Endothelial cell of umbilical vein (primary cell): ENCODE results near the gene SERPINE1. TPM values are rescaled to one million over a fixed set of nuclear protein-coding genes. Genes with fewer than 3 reads are reported as not detected.

ENCODE experiments used
- BruUV-seq: library from RNA; stranded (reverse); fragments of 400-500 nt; replicated peaks from 2 replicates; lab custom pipeline; 2021; lab: Mats Ljungman, UMichigan
- CTCF ChIA-PET: fragments of 300-600, 350-600 bp; sonication (Branson Sonifier 250); formaldehyde crosslinking; loops from one replicate; lab custom pipeline; 2021; ENCODE audit warnings: antibody characterized with exemption, inconsistent platforms; lab: Charles Lee
- POLR2A ChIA-PET: fragments of 300-600, 350-600 bp; sonication (Branson Sonifier 250); formaldehyde crosslinking; loops from one replicate; lab custom pipeline; 2021; ENCODE audit warnings: antibody characterized with exemption, inconsistent platforms; lab: Charles Lee
- DNase-seq: peaks from one replicate; pipeline ENCODE4 v3.0.0-alpha.2; 2011; ENCODE audit warnings: low read depth, low spot score
- FAIRE-seq: peaks from 2 replicates; lab custom pipeline; 2011; peaks lifted over from hg19 to GRCh38; lab: Jason Lieb, UNC
- H2AFZ ChIP-seq: 2 replicates; pipeline ENCODE4 v1.6.0; 2012; ENCODE audit warnings: low read depth, low read length, control low read depth, inconsistent platforms
- H3K27ac ChIP-seq: 2 replicates; pipeline ENCODE4 v1.5.1; 2011; ENCODE audit warnings: low read depth, mild to moderate bottlenecking, control low read depth, low read length, moderate library complexity; ENCODE audit not compliant: insufficient read depth
- H3K27me3 ChIP-seq, 2 experiments: 2 replicates each; pipeline versions ENCODE4 v1.6.0 to v1.6.1; 2011; ENCODE audit warnings: low read length in 2 of 2, mixed read lengths in 1 of 2; ENCODE audit not compliant: control insufficient read depth in 2 of 2, insufficient read depth in 2 of 2
- H3K36me3 ChIP-seq, 2 experiments: 2 replicates in 1 of 2; 3 replicates in 1 of 2; pipeline ENCODE4 v1.5.1; 2011; ENCODE audit warnings: low read length in 2 of 2, mild to moderate bottlenecking in 1 of 2, moderate library complexity in 1 of 2; ENCODE audit not compliant: control insufficient read depth in 2 of 2, insufficient read depth in 2 of 2; ENCODE audit errors: extremely low read depth in 1 of 2
- H3K4me1 ChIP-seq: 3 replicates; pipeline ENCODE4 v1.5.1; 2011; ENCODE audit warnings: mild to moderate bottlenecking, low read length; ENCODE audit not compliant: control insufficient read depth, insufficient read depth; ENCODE audit errors: extremely low read depth
- H3K4me2 ChIP-seq: 2 replicates; pipeline ENCODE4 v1.6.1; 2011; ENCODE audit warnings: low read length, control low read depth, mixed read lengths; ENCODE audit not compliant: insufficient read depth
- H3K4me3 ChIP-seq, 3 experiments: fragments of 200-600 bp in 1 of 3; sonication (generic), shearing (Covaris generic) in 1 of 3; replicated peaks in 1 of 3; 2 replicates each; pipeline ENCODE4 v1.5.1; 2011 to 2016; ENCODE audit warnings: control low read depth in 3 of 3, low read length in 3 of 3, mild to moderate bottlenecking in 2 of 3, inconsistent platforms in 1 of 3, low read depth in 1 of 3, moderate library complexity in 1 of 3; ENCODE audit not compliant: insufficient read depth in 1 of 3
- H3K79me2 ChIP-seq: 2 replicates; pipeline ENCODE4 v1.6.0; 2012; ENCODE audit warnings: low read length, inconsistent platforms; ENCODE audit not compliant: control insufficient read depth, insufficient read depth
- H3K9ac ChIP-seq: replicated peaks from 2 replicates; pipeline ENCODE3; 2011; ENCODE audit warnings: low read length, control low read depth; ENCODE audit not compliant: insufficient read depth; ENCODE audit errors: extremely low read depth
- H3K9me1 ChIP-seq: replicated peaks from 3 replicates; pipeline ENCODE4 v1.6.0; 2011; ENCODE audit warnings: mild to moderate bottlenecking, low read length; ENCODE audit not compliant: control insufficient read depth, insufficient read depth; ENCODE audit errors: extremely low read depth
- H3K9me3 ChIP-seq: replicated peaks from 2 replicates; pipeline ENCODE4 v1.5.1; 2012; ENCODE audit warnings: low read length, inconsistent platforms; ENCODE audit not compliant: control insufficient read depth, insufficient read depth
- H4K20me1 ChIP-seq: replicated peaks from 2 replicates; pipeline ENCODE3; 2011; ENCODE audit warnings: mild to moderate bottlenecking, low read length; ENCODE audit not compliant: control insufficient read depth, insufficient read depth; ENCODE audit errors: extremely low read depth
- EZH2 ChIP-seq: IDR thresholded peaks from 2 replicates; pipeline ENCODE4 v1.6.1; 2012; ENCODE audit warnings: borderline replicate concordance, low read depth, mild to moderate bottlenecking, moderate library complexity, low read length, inconsistent platforms; ENCODE audit not compliant: severe bottlenecking
- FOS ChIP-seq: IDR thresholded peaks from 2 replicates; pipeline ENCODE4 v1.6.1; 2011; ENCODE audit warnings: mild to moderate bottlenecking, low read length, moderate library complexity, borderline replicate concordance; ENCODE audit not compliant: insufficient read depth
- GATA2 ChIP-seq: IDR thresholded peaks from 2 replicates; pipeline ENCODE4 v1.7.0; 2011; ENCODE audit warnings: low read depth, mild to moderate bottlenecking, moderate library complexity, mixed read lengths, low read length; ENCODE audit not compliant: insufficient read length, insufficient read depth
- JUN ChIP-seq: IDR thresholded peaks from 2 replicates; pipeline ENCODE4 v1.6.1; 2011; ENCODE audit warnings: borderline replicate concordance, low read depth; ENCODE audit not compliant: insufficient read length, insufficient read depth
- MYC ChIP-seq: IDR thresholded peaks from one replicate; pipeline ENCODE4 v1.6.1; 2011; ENCODE audit warnings: mild to moderate bottlenecking, low read depth, low read length
- POLR2A ChIP-seq: IDR thresholded peaks from 2 replicates; pipeline ENCODE4 v1.6.1; 2012; ENCODE audit warnings: low read depth, mild to moderate bottlenecking, control low read depth, low read length
- POLR2AphosphoS5 ChIP-seq: IDR thresholded peaks from 2 replicates; pipeline ENCODE4 v1.6.1; 2012; ENCODE audit warnings: low read depth, mild to moderate bottlenecking, control low read depth, low read length, moderate library complexity; ENCODE audit not compliant: insufficient read depth
- dilution Hi-C: fragments of 300-500 bp; cut with MboI; formaldehyde crosslinking; loops from one replicate; pipeline ENCODE4 v1.15.0; 2019; ENCODE audit warnings: low sequenced_read_pairs; ENCODE audit not compliant: extremely low pct_ligation_motif_present
- intact Hi-C: fragments of 100-400 bp; cut with micrococcal nuclease; formaldehyde crosslinking; loops from one replicate; pipeline ENCODE4 v1.10.0; 2022
- polyA plus RNA-seq, 4 experiments: library from polyadenylated mRNA; depleted of rRNA in 3 of 4; stranded (reverse) in 3 of 4; unstranded in 1 of 4; fragments of >200 nt; gene quantifications; 2 replicates each; pipeline versions ENCODE4 v1.2.1 to v1.2.3, GENCODE V29; 2011 to 2012; ENCODE audit warnings: missing spikeins in 1 of 4
- total RNA-seq: library from RNA; stranded (reverse); gene quantifications from 2 replicates; pipeline ENCODE4 v1.2.3, GENCODE V29; 2021
- TF ChIP-seq, protein P1 (sequence below), 2 donors: IDR thresholded peaks; 1 replicate in 1 of 2; 2 replicates in 1 of 2; pipeline ENCODE4 v1.5.1; 2011; ENCODE audit warnings: low read length in 2 of 2, mild to moderate bottlenecking in 2 of 2, moderate library complexity in 2 of 2, control low read depth in 1 of 2, inconsistent platforms in 1 of 2, low read depth in 1 of 2; ENCODE audit not compliant: insufficient read depth in 1 of 2; ENCODE audit errors: extremely low read depth in 1 of 2
- TF ChIP-seq, protein P2 (sequence below): IDR thresholded peaks from 2 replicates; pipeline ENCODE4 v1.6.1; 2011; ENCODE audit not compliant: insufficient read depth, insufficient read length

The SERPINE1 gene
- total and polyA plus RNA-seq, 2 donors (not counting 3 experiments of a cell fraction or from before 2014, with no cell fraction given), result 2,296 to 4,637 TPM

DNA sequence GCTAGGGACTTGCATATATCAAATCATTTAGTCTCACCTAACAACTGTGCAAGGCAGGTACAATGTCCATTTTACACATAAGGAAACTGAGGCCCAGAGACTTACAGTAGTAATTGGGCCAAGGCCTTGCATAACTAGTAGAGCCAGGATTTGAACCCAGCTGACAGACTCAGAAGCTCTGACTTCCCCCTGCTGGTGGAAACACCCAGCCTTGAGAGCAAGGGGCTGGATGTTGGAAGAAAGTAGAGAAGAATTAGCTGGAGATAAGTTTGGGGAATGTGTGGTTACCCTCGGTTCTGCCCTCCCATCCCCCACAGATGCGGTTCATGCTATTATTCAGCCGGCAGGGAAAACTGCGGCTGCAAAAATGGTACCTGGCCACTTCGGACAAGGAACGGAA is 29.4 kb downstream of the SERPINE1 start:
- DNase-seq, result no peak
- TF ChIP-seq, protein P1, sequence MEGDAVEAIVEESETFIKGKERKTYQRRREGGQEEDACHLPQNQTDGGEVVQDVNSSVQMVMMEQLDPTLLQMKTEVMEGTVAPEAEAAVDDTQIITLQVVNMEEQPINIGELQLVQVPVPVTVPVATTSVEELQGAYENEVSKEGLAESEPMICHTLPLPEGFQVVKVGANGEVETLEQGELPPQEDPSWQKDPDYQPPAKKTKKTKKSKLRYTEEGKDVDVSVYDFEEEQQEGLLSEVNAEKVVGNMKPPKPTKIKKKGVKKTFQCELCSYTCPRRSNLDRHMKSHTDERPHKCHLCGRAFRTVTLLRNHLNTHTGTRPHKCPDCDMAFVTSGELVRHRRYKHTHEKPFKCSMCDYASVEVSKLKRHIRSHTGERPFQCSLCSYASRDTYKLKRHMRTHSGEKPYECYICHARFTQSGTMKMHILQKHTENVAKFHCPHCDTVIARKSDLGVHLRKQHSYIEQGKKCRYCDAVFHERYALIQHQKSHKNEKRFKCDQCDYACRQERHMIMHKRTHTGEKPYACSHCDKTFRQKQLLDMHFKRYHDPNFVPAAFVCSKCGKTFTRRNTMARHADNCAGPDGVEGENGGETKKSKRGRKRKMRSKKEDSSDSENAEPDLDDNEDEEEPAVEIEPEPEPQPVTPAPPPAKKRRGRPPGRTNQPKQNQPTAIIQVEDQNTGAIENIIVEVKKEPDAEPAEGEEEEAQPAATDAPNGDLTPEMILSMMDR (IDR thresholded peaks at IDR 0.05; ENCODE audit: extremely low read depth in 1 of 2, insufficient read depth in 1 of 2, low read depth in 1 of 2, low read length in 2 of 2), result peak; percentile 16 to 23
- TF ChIP-seq EZH2, result no peak
- POLR2A ChIA-PET, result interaction anchor here (0.6 kb wide), 2 partner anchors 12 to 522 kb away, joined by 5 to 8 read pairs; no protein-coding TSS in a partner anchor

DNA sequence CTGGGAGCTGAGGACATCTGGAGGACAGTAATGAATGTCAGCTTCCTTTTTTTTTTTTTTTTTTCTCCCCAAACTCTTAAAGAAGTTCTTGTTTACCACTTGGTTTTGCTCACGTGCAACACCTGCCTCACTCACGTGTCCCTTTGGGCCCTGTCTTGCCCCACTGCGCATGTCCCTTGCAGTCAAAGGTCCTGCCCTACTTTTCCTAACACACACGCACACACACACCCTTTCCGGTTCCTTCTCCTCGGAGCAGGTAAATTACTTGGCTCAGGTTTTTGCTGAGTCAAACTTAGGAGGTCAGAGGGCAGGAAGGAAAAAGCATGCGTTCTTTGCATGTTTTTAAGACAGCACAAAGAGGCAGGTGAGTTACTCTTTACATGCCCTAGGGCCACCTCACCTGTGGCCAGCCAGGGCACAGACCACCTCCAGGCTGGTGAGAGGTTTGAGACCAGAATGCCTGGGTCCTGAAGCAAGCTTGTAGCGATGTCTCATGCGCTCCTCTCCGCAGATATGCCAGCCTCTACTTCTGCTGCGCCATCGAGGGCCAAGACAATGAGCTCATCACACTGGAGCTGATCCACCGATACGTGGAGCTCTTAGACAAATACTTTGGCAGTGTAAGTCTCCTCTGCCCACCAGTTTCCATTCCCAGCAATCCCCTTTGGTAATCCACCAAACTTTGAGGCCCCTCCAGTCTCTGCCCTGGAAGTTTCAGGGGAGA is 30.1 kb downstream of the SERPINE1 start:
- CTCF ChIA-PET, result interaction anchor here (0.7 to 6.0 kb wide), 11 partner anchors 10 to 452 kb away, joined by 3 to 75 read pairs (median 6); partner anchors contain the start of genes PLOD3 and ZNHIT1
- dilution Hi-C loops (no loop called here), intact Hi-C loops (no loop called here)
- Histone ChIP-seq H2AFZ (no peak overlapping the region), H3K27me3 (peaks cover 0 to 2% of the 10 kb centered on the region in 2 experiments), H3K4me3 (no peak overlapping the region), H4K20me1 (no peaks in the 10 kb centered on the region), H3K9me1 (no peaks in the 10 kb centered on the region), H3K79me2 (peaks cover 10% of the 10 kb centered on the region), H3K27ac (no peak overlapping the region), H3K36me3 (peaks cover 5 to 19% of the 10 kb centered on the region in 2 experiments), H3K4me2 (no peak overlapping the region), H3K9ac (no peak overlapping the region), H3K9me3 (no peaks in the 10 kb centered on the region), H3K4me1 (peaks cover 6% of the 10 kb centered on the region)
- no peak for DNase-seq
- TF ChIP-seq POLR2A (no peak), POLR2AphosphoS5 (no peak), EZH2 (no peak), MYC (no peak), JUN (no peak), FOS (no peak), GATA2 (no peak)
- TF ChIP-seq, protein P2, sequence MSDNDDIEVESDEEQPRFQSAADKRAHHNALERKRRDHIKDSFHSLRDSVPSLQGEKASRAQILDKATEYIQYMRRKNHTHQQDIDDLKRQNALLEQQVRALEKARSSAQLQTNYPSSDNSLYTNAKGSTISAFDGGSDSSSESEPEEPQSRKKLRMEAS, result no peak
- TF ChIP-seq, protein P1 (IDR thresholded peaks at IDR 0.05; ENCODE audit: extremely low read depth in 1 of 2, insufficient read depth in 1 of 2, low read depth in 1 of 2, low read length in 2 of 2), result no peak
- BruUV-seq, result no TSS peak
- FAIRE-seq, result no peak
- POLR2A ChIA-PET, result interaction anchor here (0.5 to 0.6 kb wide), 2 partner anchors 57 to 522 kb away, joined by 5 read pairs; no protein-coding TSS in a partner anchor

More for the DNA sequence above, 29.4 kb downstream of the SERPINE1 start:
- Histone ChIP-seq H3K9me1 (no peaks in the 10 kb centered on the region), H3K4me3 (no peak overlapping the region), H3K27ac (no peak overlapping the region), H2AFZ (no peak overlapping the region), H3K9me3 (no peaks in the 10 kb centered on the region), H4K20me1 (no peaks in the 10 kb centered on the region), H3K4me1 (peaks cover 6% of the 10 kb centered on the region), H3K79me2 (peaks cover 10% of the 10 kb centered on the region), H3K27me3 (peaks cover 0 to 4% of the 10 kb centered on the region in 2 experiments), H3K4me2 (no peak overlapping the region), H3K9ac (no peak overlapping the region), H3K36me3 (peaks cover 5 to 19% of the 10 kb centered on the region in 2 experiments)
- no TSS peak for BruUV-seq
- CTCF ChIA-PET, result interaction anchor here (0.6 to 6.0 kb wide), 11 partner anchors 9 to 152 kb away, joined by 3 to 75 read pairs (median 6); partner anchors contain the start of genes PLOD3 and ZNHIT1
- no peak for FAIRE-seq
- intact Hi-C loops, result no loop called here
- dilution Hi-C loops, result no loop called here
